Measurements from ENCODE around the gene FMNL2.
A peak's percentile ranks its signal among the peaks of the same experiment; 100 is the strongest.

FMNL2 gene

GRCh38 chr2:152615177-152615576, 280.2 kb downstream of the FMNL2 start:
- no peak for DNase-seq (ENCODE audit: low read depth in 2 of 2)

GRCh38 chr2:152617456-152618192, 282.6 kb downstream of the FMNL2 start:
- DNase-seq (ENCODE audit: low read depth in 2 of 2) = no peak

GRCh38 chr2:152618193-152618564, 283.2 kb downstream of the FMNL2 start:
- no peak for DNase-seq (ENCODE audit: low read depth in 2 of 2)

- DNase-seq (ENCODE audit: low read depth in 2 of 2) = no peak
Observed at GRCh38 chr2:152620208-152620607, 285.2 kb downstream of the FMNL2 start.

GRCh38 chr2:152620985-152621384, 286.0 kb downstream of the FMNL2 start:
- no peak for DNase-seq (ENCODE audit: low read depth in 2 of 2)

GRCh38 chr2:152622219-152622618, 287.2 kb downstream of the FMNL2 start:
- DNase-seq (ENCODE audit: low read depth in 2 of 2) = no peak

GRCh38 chr2:152623076-152623740, 288.2 kb downstream of the FMNL2 start:
- no peak for DNase-seq (ENCODE audit: low read depth in 2 of 2)

- no peak for DNase-seq (ENCODE audit: low read depth in 2 of 2)
Observed at GRCh38 chr2:152623775-152624174, 288.8 kb downstream of the FMNL2 start.

- DNase-seq (ENCODE audit: low read depth in 2 of 2) = no peak
Observed at GRCh38 chr2:152624805-152625204, 289.8 kb downstream of the FMNL2 start.

- no peak for DNase-seq (ENCODE audit: low read depth in 2 of 2)
Observed at GRCh38 chr2:152626911-152627339, 292.0 kb downstream of the FMNL2 start.

- no peak for DNase-seq (ENCODE audit: low read depth in 2 of 2)
Observed at GRCh38 chr2:152627351-152627957, 292.5 kb downstream of the FMNL2 start.

GRCh38 chr2:152629202-152629601, 294.2 kb downstream of the FMNL2 start:
- DNase-seq (ENCODE audit: low read depth in 2 of 2) = no peak

GRCh38 chr2:152630466-152630865, 295.5 kb downstream of the FMNL2 start:
- no peak for DNase-seq (ENCODE audit: low read depth in 2 of 2)

- no peak for DNase-seq (ENCODE audit: low read depth in 2 of 2)
Observed at GRCh38 chr2:152632736-152633135, 297.8 kb downstream of the FMNL2 start.

GRCh38 chr2:152635635-152636298, 300.8 kb downstream of the FMNL2 start:
- peak; percentile 28 to 45 for DNase-seq (ENCODE audit: low read depth in 2 of 2)

GRCh38 chr2:152637251-152637650, 302.3 kb downstream of the FMNL2 start:
- no peak for DNase-seq (ENCODE audit: low read depth in 2 of 2)

GRCh38 chr2:152638056-152638455, 303.1 kb downstream of the FMNL2 start:
- DNase-seq (ENCODE audit: low read depth in 2 of 2) = no peak

GRCh38 chr2:152638590-152638989, 303.6 kb downstream of the FMNL2 start:
- DNase-seq (ENCODE audit: low read depth in 2 of 2) = no peak

GRCh38 chr2:152644189-152644873, 309.4 kb downstream of the FMNL2 start:
- DNase-seq (ENCODE audit: low read depth in 2 of 2) = no peak

- DNase-seq (ENCODE audit: low read depth in 2 of 2) = no peak
Observed at GRCh38 chr2:152646264-152646663, 311.3 kb downstream of the FMNL2 start.

- no peak for DNase-seq (ENCODE audit: low read depth in 2 of 2)
Observed at GRCh38 chr2:152646775-152647174, 311.8 kb downstream of the FMNL2 start.

- DNase-seq (ENCODE audit: low read depth in 2 of 2) = no peak
Observed at GRCh38 chr2:152647552-152647951, 312.6 kb downstream of the FMNL2 start.

Measured in stimulated activated CD8-positive, alpha-beta memory T cell treated with anti-CD3 and anti-CD28 coated beads, Interleukin-7, amount 100 ng/mL, for 4 hours (primary cell).